Suppressor macrophage (primary cell): Measurements from ENCODE around the gene PPM1B.
"Not testable (repeated sequence)": the region's sequence is repeated elsewhere in the genome, so short reads cannot be mapped to it uniquely, and the experiment has no call there.

ENCODE experiments used
- DNase-seq, 4 experiments: peaks; one replicate each; pipeline ENCODE4 v3.0.0-alpha.2; 2020 to 2022
- total RNA-seq, 17 experiments: gene quantifications; one replicate each; lab custom pipeline; 2026; ENCODE audit warnings: mixed read lengths in 6 of 17, inconsistent platforms in 3 of 17; lab: John Stamatoyannopoulos, UW

PPM1B gene
- 13.4 to 41.1 (median 32.4) reads per million in 17 experiments for total RNA-seq

DNA sequence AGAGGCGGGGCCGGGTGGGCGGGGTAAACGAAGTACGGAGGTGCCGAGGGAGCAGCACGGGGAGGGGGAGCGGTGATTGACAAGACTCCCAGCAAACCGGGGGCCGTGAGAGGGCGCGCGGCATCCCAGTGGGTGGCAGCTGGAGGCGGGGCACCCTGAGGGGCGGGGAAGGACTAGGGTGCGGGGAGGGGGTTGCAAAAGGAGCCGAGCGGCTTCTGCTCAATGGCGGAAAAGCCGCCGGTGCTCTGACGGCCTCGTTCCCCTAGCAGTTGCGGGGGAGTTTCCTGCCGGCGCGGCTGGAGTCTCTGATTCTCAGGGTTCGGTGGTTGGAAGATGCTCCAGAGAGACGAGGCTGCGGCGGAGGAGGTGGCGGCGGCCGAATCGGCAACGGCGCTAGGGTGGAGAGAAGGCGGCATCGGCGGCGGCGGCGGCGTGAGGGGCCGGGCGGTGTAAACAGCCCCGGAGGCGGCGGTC, at the start of gene PPM1B:
TSS of gene PPM1B (plus strand) at position 195 of the 474 bp plus-strand sequence. CDS start 32,325 bp downstream, outside the sequence.
- DNase-seq, result peak in 1 of 4 experiments; percentile 100

DNA sequence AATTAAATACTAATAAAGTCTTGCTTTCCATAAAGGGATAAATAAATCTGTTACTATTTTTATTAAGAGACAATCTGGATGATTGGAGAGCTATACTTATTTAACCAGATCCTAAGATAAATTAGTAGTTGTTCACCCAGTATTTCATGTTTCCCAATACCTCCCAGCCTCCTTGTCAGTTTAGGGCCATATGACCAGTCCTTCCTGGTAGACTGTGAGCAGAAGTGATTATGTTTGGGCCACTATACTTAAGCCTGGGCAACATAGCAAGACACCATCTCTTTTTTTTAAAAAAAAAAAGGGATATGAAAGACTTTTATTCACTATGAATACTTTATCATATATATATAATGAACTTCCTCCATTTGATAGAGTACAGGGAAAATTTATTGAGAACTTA, 48.8 kb upstream of the PPM1B start:
- DNase-seq, result peak in 3 of 4 experiments; percentile 39 to 58 (median 51)

DNA sequence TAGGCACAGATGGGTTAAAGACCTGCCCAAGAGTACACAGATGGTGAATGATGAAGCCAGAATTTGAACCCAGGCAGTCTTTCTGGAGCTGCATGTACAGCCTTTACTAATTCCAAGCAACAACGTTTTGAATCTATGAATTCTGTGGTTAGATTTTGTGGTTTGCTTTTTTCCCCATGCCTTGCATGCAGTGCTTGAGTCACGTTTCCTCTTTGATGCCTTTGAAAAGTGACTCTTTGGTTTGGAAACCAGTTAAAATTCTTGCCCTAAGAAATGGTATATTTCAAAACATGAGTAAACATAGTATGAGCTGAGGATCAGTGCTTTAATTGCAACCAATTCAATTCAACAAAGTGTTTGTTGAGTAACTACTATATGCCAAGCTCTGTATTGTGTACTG, 48.2 kb upstream of the PPM1B start:
- peak; percentile 76 to 94 (median 85) for DNase-seq

DNA sequence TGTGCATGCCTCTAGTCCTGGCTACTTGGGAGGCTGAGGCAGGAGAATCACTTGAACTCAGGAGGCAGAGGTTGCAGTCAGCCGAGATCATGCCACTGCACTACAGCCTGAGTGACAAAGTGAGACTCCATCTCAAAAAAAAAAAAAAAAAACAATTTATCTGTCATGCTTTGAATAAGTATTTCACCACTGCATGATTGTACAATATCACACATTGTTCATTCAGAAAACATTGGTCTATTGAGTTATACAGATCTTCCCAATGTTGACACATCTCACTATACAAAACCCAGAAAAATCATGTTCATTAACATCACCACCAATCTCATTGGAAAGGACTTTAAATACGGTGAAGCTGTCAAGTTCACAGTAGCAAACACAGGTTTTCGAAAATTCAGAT, 46.8 kb upstream of the PPM1B start:
- no peak for DNase-seq

DNA sequence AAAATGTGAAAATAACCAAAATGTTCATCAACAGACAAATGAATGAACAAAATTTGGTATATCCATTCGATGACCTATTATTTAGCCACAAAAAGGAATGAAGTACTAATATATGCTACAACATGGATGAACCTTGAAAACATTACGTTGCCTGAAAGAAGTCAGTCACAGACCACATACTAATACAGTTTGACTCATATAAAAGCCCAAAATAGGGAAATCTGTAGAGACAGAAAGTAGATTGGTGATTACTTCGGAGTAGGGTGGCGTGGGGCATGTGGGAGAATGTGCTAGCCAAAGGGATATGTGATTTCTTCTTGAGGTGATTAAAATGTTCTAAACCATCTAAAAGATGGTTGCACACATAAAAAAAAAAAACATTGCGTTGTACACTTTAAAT, 44.2 kb upstream of the PPM1B start:
- DNase-seq, result no peak

DNA sequence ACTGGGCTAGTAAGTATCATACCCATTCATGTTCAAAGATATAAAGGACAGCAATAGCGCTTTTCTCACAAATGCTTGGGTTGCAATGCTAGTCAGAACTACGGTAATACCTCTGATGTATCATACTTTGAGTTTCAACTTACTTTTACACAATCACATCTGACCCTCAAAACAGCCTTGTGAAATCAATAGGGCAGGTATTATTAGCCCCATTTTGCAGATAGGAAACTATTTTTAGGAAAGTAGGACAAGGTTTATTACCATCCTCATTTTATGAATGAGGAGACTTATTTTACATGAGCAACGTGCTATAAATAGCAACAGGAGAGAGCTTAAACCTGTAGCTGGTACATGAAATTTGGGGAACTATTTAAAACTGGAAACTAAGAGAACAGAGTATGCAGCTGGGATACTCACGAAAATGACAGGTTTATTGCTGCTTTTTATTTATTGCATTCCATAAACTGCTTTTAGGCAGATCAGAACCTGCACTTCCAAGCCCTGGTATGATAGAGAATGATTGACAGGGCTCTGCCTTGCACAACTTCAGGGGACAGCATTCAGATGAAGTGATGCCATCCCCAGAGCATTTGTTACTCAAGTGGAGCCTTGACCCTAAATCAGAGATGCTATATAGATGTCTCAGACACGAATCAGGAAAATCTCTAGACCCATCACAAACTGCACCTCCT, 42.4 kb upstream of the PPM1B start:
- DNase-seq, result peak in 1 of 4 experiments; percentile 27

DNA sequence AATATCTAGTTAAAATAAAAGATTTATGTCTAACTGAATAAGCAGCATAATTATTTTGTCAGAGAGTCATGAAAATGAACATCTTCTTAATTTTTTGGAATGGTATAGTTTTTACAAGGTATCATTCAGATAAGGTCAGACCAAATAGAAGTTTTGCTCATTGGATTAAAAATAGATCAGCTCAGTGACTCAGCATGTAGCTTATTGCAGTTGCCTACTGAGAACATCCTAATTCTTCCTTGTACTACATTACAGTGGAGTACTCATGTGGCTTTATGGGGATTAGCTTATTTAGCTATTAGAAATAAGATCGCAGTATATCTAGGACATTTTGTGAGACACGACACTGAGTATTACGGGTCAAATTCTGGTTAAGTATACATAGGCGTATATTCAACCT, 38.2 kb upstream of the PPM1B start:
- DNase-seq, result peak in 3 of 4 experiments; percentile 19 to 74 (median 73)

DNA sequence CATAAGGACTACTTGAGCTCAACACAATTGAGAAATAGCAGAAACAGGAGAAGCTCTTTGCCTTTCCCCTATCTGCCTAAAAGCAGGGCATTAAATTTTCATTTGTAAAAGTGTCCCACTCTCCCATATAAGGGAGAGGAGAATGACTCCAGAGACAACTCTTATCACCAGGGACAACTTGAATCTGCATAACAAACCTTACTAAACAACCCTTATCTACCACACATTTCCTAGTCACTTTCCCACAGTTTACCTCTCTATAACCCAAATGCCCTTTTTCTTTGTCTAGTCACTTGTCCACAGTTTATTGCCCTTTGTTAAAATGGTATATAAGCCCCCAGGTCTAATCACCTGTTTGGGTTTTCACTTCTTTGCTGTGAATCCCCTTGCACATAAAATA, 37.5 kb upstream of the PPM1B start:
- DNase-seq, result peak in 1 of 4 experiments; percentile 19

DNA sequence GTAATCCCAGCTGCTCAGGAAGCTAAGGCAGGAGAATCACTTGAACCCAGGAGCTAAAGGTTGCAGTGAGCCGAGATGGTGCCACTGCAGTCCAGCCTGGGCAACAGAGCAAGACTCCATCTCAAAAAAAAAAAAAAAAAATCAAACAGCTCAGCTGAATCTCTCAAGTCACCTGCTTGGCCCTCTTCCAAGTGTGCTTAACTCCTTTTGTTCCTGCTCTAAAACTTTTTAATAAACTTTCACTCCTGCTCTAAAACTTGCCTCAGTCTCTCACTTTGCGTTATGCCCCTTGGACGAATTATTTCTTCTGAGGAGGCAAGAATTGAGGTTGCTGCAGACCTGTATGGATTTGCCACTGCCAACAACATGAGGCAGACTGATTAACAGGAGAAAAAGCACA, 35.1 kb upstream of the PPM1B start:
- DNase-seq, result not testable (repeated sequence)

DNA sequence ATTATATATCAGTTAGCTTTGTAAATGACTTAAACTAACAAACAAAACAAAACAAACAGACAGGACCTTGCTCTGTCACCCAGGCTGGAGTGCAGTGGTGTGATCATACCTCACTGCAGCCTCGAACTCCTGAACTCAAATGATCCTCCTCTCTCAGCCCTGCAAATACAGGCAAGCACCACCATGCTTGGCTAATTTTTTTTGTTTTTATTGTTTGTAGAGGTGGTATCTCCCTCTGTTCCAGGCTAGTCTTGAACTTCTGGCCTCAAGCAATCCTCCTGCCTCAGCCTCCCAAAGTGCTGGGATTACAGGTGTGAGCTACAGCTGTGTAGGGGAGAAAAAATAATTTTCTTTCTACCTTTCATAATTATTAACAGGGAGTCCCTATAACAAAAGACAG, 33.8 kb upstream of the PPM1B start:
- DNase-seq, result no peak

DNA sequence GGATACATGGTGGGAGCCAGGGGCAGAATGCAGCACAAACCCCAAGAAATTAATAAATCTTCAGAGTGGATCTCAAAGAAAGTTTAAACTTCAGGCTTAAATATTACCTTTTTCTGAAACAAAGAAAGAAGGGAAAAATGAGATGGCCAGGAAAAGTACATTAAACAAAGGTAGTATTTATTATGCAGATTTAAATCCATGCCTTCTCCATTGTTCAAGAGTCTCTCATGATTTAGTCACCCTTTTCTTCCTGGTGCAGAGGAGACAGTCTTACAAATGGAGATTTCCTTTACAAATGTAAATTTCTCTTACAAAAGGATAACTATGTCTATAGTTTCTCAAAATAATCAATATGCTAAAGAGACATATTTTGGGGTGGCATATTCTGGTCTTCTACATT, 33.4 kb upstream of the PPM1B start:
- no peak for DNase-seq

DNA sequence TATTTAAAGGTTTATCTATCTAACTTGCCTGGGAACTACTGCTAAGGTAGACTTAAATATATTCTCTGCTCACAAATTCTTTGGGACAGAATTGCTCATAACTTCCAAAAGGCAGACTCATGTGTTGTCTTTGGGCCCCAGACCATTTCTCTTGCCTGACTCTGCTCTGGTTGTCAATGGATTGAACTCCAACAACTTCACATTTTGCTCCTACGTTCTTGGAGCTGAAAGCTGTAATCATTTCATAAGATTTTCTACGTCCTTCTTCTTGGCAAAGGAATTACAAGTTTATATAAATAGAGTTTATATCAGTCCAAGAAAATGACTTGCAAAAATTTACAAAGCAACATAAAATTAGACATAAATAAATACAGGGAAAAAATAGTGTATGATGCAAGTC, 32.9 kb upstream of the PPM1B start:
- no peak for DNase-seq

DNA sequence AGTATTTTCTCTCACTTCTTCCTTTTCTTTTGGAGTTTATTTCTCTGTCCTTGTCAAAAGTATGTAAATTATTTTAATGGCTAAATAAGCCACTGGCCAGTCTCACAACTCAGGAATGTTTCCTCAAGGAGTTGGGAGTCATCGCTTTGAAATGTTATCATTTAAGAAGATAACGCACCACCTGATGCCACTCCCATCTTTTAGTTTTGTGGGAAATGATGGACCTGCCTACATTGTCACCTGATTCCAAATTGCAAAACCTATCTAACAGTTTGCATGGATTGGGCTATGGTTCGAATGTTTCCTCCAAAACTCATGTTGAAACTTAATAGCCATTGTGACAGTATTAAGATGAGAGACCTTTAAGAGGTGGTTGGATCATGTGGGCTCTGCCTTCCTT, 32.4 kb upstream of the PPM1B start:
- DNase-seq, result no peak

DNA sequence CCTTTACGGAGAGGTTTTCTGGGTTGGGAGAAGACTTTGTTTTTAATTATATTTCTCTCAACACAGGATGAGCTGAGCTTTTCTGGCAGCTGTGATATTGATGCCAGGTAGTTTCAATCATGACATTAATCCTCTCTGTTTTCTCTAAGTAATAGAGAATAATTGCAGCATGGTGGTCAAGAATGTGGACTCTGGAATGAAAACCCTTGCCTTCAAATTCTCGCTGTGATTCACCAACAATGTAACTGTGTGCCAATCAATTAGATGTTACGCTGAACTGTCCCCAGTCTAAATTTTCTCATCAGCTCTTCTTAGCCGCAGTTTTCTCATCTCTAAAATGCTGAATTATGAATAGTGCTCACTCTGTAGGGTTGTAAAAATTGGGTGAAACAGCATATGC, 31.6 kb upstream of the PPM1B start:
- DNase-seq, result no peak

DNA sequence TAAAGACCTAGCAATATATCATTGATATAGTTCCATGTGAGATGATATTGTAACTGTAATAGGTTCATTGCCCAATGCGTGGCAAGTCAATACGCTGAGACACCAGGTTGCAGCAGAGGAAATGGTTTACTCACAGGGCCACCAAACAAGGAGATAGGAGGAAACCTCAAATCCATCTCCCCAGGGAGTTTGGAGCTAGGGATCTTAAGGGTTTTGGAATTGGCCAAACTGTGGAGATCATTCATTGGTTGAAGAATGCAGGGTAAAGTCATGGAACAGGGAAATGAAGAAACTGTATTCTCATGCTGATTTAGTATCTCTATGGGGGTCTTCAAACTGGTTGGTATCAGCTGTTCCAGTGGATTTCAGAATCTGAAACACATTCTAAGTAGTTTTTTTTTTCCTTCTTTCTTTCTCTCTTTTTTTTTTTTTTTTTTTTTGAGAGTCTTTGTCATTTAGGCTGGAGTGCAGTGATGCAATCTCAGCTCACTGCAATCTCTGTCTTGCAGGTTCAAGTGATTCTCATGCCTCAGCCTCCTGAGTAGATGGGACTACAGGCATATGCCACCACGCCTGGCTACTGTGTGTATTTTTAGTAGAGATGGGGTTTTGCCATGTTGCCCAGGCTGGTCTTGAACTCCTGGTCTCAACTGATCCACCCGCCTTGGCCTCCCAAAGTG, 30.7 kb upstream of the PPM1B start:
- DNase-seq, result peak in 3 of 4 experiments; percentile 20 to 29 (median 27)

DNA sequence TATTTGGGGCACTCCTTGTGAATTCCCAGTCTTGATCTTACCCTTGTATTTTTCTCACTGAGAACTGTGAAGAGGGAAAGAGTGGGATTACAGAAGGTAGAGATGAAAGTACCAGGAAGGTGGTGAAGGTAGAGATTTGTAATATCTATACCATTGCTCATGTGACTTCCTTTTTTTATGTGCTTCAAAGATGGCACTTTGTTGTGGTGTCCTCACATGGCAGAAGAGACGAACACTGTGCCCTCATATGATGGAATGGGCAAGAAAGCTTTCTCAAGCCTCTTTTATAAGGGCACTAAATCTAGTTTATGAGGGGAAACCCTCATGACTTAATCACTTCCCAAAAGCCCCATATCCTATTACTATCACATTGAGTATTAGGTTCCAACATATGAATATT, 28.9 kb upstream of the PPM1B start:
- no peak for DNase-seq

DNA sequence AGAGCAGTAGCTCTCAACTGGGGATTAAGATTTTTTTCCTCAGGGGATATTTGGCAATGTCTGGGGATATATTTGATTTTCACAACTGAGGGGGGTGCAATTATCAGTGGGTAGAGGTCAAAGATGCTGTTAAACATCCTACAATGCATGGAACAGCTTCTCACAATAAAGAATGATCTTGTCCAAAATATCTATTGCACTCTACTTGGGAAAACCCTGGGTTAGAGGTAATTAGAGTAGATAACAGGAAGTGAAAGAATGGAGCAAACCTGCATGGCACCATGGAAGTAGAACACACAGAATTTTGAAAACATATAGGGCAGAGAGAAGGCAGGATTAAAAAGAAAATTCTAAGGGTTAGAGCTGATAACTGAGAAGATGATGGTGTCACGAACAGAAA, 26.4 kb upstream of the PPM1B start:
- DNase-seq, result no peak

DNA sequence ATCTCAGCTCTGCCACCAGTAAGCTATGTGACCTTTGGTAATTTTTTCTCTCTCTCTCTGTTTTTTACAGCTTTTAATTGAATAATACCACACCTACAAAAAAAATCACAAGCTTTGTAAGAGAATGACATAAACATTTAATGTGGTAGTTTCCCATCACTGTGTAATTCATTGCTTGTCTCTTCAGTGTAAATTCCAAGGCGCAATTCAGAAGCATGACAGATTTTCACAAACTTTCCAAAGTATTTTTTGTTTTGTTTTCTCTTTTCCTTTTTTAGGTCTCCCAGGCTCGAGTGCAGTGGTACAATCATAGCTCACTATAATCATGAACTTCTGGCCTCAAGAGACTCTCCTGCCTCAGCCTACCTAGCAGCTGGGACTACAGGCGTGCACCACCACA, 25.0 kb upstream of the PPM1B start:
- no peak for DNase-seq

DNA sequence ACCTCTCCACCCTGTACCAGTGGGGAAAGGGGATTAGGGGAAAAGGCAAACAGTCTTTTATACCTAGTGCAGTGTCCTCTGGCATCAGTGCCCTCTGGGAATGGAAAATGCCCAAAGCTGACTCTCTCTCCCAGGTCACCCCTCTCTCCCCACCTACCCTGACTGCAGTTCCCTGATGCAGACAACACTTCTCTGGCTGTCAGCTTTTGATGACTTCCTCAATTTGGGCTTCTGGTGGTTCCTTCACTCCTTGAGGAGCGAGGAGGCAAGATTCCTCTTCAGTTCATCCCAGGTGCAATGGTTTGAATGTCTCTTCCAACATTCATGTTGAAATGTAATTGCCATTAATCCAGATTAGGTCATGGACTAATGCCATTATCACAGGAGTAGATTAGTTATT, 19.7 kb upstream of the PPM1B start:
- peak; percentile 22 to 52 (median 36) for DNase-seq

DNA sequence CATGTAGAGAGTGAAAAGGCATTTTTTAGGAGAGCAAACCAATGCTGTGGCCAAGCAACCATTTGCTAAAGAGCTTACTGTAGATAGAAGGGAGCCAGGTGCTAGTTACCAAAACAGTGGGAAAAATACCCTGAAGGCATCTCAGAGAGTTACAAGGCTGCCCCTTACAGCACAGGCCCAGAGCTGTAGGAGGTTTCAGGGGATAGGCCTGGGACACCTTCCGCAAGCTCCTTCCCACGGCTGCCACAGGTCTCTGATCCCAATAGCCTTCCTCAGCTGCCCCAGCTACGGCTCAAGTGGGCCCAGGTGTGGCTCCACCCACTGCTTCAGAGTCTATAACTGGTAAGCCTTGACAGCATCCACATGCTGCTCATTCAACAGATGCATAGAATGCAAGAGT, 18.2 kb upstream of the PPM1B start:
- no peak for DNase-seq

DNA sequence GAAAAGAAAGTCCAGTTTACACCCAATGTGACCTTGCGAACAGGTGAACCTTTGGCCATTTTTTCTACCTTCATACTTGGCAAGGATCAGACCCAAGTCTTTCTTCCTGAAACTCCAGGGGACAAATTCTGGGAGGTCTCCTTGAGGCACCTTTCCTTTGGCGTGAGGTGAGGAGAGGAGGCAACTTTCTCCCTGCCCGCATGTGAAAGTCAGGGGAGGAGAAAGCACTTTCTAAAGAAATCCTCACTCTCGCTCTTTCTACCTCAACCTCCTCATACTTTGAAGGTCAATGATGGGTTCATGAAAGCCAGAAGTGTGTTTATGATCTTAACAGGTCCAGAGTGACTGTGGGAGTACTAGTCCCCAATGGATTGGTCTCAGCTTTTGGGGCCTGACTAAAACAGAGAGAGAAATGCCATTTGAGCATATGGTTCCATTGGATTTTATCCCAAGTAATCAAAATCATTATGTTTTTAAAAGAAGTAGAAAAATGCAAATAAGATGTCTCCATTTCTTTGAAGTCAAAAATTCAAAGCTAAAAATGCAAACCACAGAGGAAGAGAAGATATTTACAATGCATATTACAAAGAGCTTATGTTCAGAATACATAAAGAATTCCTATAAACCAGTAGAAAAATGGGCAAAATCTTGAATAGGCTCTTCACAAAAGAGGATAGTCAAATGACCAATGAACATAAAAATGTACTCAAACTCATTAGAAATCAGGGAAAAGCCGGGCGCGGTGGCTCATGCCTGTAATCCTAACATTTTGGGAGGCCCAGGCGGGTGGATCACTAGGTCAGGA, 15.6 kb upstream of the PPM1B start:
- DNase-seq, result no peak

DNA sequence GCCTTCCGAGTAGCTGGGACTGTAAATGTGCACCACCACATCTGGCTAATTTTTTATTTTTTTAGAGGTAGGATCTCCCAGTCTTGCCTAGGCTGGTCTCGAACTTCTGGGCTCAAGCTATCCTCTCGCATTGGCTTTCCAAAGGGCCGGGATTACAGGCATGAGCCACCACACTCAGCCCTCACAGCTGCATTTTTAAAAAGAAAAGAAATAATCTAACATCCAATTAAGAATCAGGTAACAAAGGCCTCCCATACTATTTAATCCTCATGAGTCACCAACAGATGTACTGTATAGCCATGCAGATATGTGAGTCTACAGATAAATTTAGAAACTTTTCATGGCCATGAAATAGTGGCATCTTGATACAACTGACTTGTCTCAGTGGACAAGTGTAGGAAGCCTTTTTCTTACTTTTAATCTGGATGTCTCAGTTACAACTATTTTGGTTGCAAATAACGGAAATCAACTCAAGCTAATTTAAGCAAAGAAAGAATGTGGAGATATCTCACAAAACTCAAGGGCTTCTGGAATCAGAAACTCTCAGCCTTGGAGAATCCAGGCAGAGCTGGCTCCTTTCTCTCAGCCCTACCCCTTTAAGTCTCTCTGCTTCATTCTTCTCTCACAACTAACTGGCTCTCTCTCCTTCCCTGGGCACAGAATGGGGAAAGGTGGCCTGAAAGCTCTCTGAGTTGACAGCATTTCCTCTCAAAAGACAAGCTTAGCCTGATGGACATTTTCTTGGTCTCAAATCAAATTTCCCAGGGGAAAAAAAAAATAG, 12.8 kb upstream of the PPM1B start:
- DNase-seq, result no peak
